Measurements from ENCODE around the gene STUM. TPM values are rescaled to one million over a fixed set of nuclear protein-coding genes. Genes with fewer than 3 reads are reported as not detected.

The STUM gene
- total RNA-seq, 1 experiment from 2014 or later = 0.11 TPM

DNA sequence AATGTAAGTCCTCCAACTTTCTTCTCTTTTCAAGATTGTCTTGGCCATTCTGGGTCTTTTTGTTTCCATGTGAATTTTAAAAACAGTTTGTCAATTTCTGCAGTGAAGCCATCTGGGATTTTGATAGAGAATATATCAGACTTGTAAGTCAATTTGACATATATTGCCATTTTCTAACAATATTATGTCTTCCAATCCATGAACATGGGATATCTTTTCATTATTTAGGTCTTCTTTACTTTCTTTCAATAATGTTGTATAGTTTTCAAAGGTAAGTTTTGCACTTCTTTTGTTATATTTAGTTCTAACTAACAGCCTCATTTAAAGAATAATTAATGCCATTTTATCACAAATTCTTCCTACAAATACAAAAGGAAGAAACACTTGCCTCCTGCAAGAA is 73.4 kb downstream of the STUM start:
- Histone ChIP-seq H2BK12ac (ENCODE audit: insufficient read length, low read depth, low read length) (no peak overlapping the region), H2BK20ac (ENCODE audit: low read depth, low read length, poor library complexity, severe bottlenecking) (no peak overlapping the region), H4K91ac (ENCODE audit: insufficient read length, low read depth, low read length) (no peak overlapping the region), H3K4me1 (ENCODE audit: insufficient read depth, low read length) (no peaks in the 10 kb centered on the region), H3K9me3 (ENCODE audit: control insufficient read depth, low read depth, low read length) (no peaks in the 10 kb centered on the region), H3K4ac (ENCODE audit: low read depth, low read length) (no peak overlapping the region), H4K8ac (replicated peaks; ENCODE audit: insufficient read length, low read depth, low read length) (no peak overlapping the region), H3K23me2 (ENCODE audit: insufficient read length, low read depth, low read length, poor library complexity, severe bottlenecking) (no peaks in the 10 kb centered on the region), H3K27me3 (ENCODE audit: insufficient read depth, low read length) (peaks cover 3% of the 10 kb centered on the region; the same call in 1 of the 2 replicates), H3K79me1 (ENCODE audit: insufficient read depth, low read depth, low read length, poor library complexity, severe bottlenecking) (no peaks in the 10 kb centered on the region), H4K20me1 (ENCODE audit: control insufficient read depth, insufficient read depth, insufficient read length) (no peaks in the 10 kb centered on the region), H3K79me2 (ENCODE audit: insufficient read depth, low read length) (no peaks in the 10 kb centered on the region), H2AK5ac (ENCODE audit: insufficient read length, low read length) (no peak overlapping the region), H3K27ac (ENCODE audit: insufficient read length, low read depth, low read length) (no peak overlapping the region), H4K5ac (ENCODE audit: insufficient read length, low read depth, low read length) (no peak overlapping the region), H3K56ac (ENCODE audit: insufficient read length, low read depth, low read length) (no peak overlapping the region), H2AFZ (ENCODE audit: low read length) (no peak overlapping the region), H2BK15ac (ENCODE audit: low read depth, low read length) (no peak overlapping the region), H3K9ac (ENCODE audit: extremely low read depth, insufficient read length, low read length) (no peak overlapping the region), H3K23ac (ENCODE audit: insufficient read length, low read depth, low read length) (no peak overlapping the region), H3K18ac (ENCODE audit: insufficient read length, low read depth, low read length) (no peak overlapping the region), H3K4me2 (ENCODE audit: insufficient read depth, insufficient read length, low read length) (no peak overlapping the region), H2BK120ac (ENCODE audit: low read depth, low read length, poor library complexity, severe bottlenecking) (no peak overlapping the region), H2BK5ac (ENCODE audit: insufficient read length, low read length) (no peak overlapping the region), H3T11ph (ENCODE audit: low read length) (no peak overlapping the region), H3K14ac (ENCODE audit: insufficient read depth, low read length) (no peak overlapping the region)
- TF ChIP-seq, protein P1, sequence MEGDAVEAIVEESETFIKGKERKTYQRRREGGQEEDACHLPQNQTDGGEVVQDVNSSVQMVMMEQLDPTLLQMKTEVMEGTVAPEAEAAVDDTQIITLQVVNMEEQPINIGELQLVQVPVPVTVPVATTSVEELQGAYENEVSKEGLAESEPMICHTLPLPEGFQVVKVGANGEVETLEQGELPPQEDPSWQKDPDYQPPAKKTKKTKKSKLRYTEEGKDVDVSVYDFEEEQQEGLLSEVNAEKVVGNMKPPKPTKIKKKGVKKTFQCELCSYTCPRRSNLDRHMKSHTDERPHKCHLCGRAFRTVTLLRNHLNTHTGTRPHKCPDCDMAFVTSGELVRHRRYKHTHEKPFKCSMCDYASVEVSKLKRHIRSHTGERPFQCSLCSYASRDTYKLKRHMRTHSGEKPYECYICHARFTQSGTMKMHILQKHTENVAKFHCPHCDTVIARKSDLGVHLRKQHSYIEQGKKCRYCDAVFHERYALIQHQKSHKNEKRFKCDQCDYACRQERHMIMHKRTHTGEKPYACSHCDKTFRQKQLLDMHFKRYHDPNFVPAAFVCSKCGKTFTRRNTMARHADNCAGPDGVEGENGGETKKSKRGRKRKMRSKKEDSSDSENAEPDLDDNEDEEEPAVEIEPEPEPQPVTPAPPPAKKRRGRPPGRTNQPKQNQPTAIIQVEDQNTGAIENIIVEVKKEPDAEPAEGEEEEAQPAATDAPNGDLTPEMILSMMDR (conservative IDR thresholded peaks at IDR 0.05) = no peak
- no peak for DNase-seq
- no peak overlapping the region for H3K27ac Mint-ChIP-seq
- peaks cover 5 to 8% of the 10 kb centered on the region in 2 experiments for H3K9me3 Mint-ChIP-seq
- H3K4me3 Mint-ChIP-seq = no peak overlapping the region
- H3K36me3 Mint-ChIP-seq (ENCODE audit: insufficient read depth in 1 of 3, low read depth in 3 of 3) = peaks cover 0 to 5% (median 5%) of the 10 kb centered on the region in 3 experiments; a peak in 1 of 7 replicates
- H3K27me3 Mint-ChIP-seq (ENCODE audit: low read depth) = peaks cover 24% of the 10 kb centered on the region
- H3K4me1 Mint-ChIP-seq = no peaks in the 10 kb centered on the region

Data from H9 (cell line).